ENCODE results near the gene OCA2.

The OCA2 gene

DNA sequence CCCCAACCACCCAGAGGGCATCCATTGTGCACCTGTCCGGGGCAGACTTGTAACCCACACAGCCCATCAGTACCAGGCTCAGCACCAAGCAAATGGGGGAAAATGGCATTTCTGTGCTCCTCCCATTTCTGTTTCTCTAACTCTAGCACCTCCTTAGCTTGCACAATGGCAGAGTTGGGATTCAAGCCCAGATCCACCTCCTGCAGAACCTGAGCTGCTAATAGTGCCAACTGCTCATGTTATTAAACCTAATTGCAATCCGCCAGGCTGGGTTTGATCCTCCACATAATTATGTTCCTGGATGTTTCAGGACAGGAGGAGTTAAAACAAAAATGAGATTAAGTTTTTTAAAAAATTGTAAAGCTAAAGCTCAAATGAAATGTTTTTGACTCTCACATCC is 235.0 kb downstream of the OCA2 start:
- no peaks in the 10 kb centered on the region for H3K9me3 ChIP-seq (replicated peaks; ENCODE audit: insufficient read depth, low read length)
- no peaks in the 10 kb centered on the region for H3K27me3 ChIP-seq (replicated peaks; ENCODE audit: insufficient read depth, low read length)
- no peak overlapping the region for H3K4me2 ChIP-seq (ENCODE audit: low read depth, low read length)
- H3F3A ChIP-seq (ENCODE audit: insufficient read depth, low read length) = no peaks in the 10 kb centered on the region
- H4K20me1 ChIP-seq (ENCODE audit: insufficient read depth, low read length) = no peaks in the 10 kb centered on the region
- no peak overlapping the region for H3K9ac ChIP-seq (ENCODE audit: low read length)
- no peak for TF ChIP-seq EZH2phosphoT487 (IDR thresholded peaks at IDR 0.05; ENCODE audit: low read length)
- no peak for TF ChIP-seq EZH2 (optimal IDR thresholded peaks at IDR 0.05; ENCODE audit: low read depth, low read length)
- no peak for TF ChIP-seq CTCF (IDR thresholded peaks at IDR 0.05; ENCODE audit: low read length)
- H3K79me2 ChIP-seq (ENCODE audit: low read length) = no peaks in the 10 kb centered on the region
- no peaks in the 10 kb centered on the region for H3K4me1 ChIP-seq (ENCODE audit: low read length)
- no peak overlapping the region for H3K27ac ChIP-seq (ENCODE audit: low read length)
- no peaks in the 10 kb centered on the region for H3K9me2 ChIP-seq (replicated peaks; ENCODE audit: insufficient read depth, low read length)
- H3K36me3 ChIP-seq (replicated peaks; ENCODE audit: insufficient read depth, low read length) = no peaks in the 10 kb centered on the region
- H2AFZ ChIP-seq (ENCODE audit: low read length) = no peak overlapping the region
- no peak overlapping the region for H3K4me3 ChIP-seq (ENCODE audit: low read length)
- no peak for DNase-seq

DNA sequence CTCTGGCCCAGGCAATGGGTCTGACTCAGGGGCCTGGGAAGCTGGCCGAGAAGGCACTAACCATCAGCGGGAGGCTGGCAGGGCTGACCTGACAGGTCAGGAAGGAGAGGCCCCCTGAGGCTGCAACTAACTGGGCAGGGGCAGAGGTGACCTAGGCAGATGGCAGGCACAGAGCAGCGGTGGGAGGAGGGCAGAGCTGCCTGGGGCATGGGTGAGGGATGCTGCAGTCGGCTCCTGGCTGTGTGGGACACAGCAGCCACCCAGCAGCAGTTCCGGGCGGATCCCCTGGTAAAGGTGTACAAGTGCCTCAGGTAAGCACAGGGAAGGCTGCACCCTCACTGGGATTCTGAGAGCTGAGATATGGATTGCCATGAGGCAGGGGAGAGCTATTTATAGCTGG is 236.1 kb downstream of the OCA2 start:
- no peak overlapping the region for H3K9ac ChIP-seq (ENCODE audit: low read length)
- no peaks in the 10 kb centered on the region for H3K9me3 ChIP-seq (replicated peaks; ENCODE audit: insufficient read depth, low read length)
- H3K27ac ChIP-seq (ENCODE audit: low read length) = no peak overlapping the region
- H3K4me1 ChIP-seq (ENCODE audit: low read length) = no peaks in the 10 kb centered on the region
- no peaks in the 10 kb centered on the region for H4K20me1 ChIP-seq (ENCODE audit: insufficient read depth, low read length)
- H3K4me3 ChIP-seq (ENCODE audit: low read length) = no peak overlapping the region
- TF ChIP-seq EZH2phosphoT487 (IDR thresholded peaks at IDR 0.05; ENCODE audit: low read length) = no peak
- TF ChIP-seq EZH2 (optimal IDR thresholded peaks at IDR 0.05; ENCODE audit: low read depth, low read length) = no peak
- no peak for TF ChIP-seq CTCF (IDR thresholded peaks at IDR 0.05; ENCODE audit: low read length)
- no peak for DNase-seq
- H3K79me2 ChIP-seq (ENCODE audit: low read length) = no peaks in the 10 kb centered on the region
- H2AFZ ChIP-seq (ENCODE audit: low read length) = no peak overlapping the region
- H3K9me2 ChIP-seq (replicated peaks; ENCODE audit: insufficient read depth, low read length) = no peaks in the 10 kb centered on the region
- no peaks in the 10 kb centered on the region for H3K36me3 ChIP-seq (replicated peaks; ENCODE audit: insufficient read depth, low read length)
- no peaks in the 10 kb centered on the region for H3K27me3 ChIP-seq (replicated peaks; ENCODE audit: insufficient read depth, low read length)
- no peaks in the 10 kb centered on the region for H3F3A ChIP-seq (ENCODE audit: insufficient read depth, low read length)
- no peak overlapping the region for H3K4me2 ChIP-seq (ENCODE audit: low read depth, low read length)

DNA sequence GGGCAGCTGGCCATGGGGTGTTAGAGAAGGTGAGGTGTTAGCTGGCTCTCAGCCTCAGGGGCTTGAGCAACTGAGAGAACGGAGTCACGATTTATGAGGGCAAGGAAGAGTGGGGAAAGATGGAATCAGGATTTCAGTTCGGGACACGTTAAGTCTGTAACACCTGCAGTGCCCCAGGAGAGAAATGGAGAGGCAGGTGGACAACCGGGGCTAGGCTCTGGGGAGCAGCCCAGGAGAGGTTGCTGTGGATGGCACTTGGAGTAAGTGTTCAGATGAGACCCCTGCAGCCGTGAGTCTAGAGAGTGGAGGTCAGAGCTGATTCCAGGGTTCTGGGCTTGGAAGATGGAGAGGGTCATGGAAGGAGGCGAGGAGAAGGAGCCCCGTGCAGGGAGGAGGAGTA is 237.9 kb downstream of the OCA2 start:
- Histone ChIP-seq H3K27me3 (replicated peaks; ENCODE audit: insufficient read depth, low read length) (no peaks in the 10 kb centered on the region), H3K4me1 (ENCODE audit: low read length) (no peaks in the 10 kb centered on the region), H3K4me3 (ENCODE audit: low read length) (no peak overlapping the region), H3K79me2 (ENCODE audit: low read length) (no peaks in the 10 kb centered on the region), H3K9me2 (replicated peaks; ENCODE audit: insufficient read depth, low read length) (no peaks in the 10 kb centered on the region), H3K36me3 (replicated peaks; ENCODE audit: insufficient read depth, low read length) (no peaks in the 10 kb centered on the region), H4K20me1 (ENCODE audit: insufficient read depth, low read length) (no peaks in the 10 kb centered on the region), H3K4me2 (ENCODE audit: low read depth, low read length) (no peak overlapping the region), H3K27ac (ENCODE audit: low read length) (no peak overlapping the region), H3K9me3 (replicated peaks; ENCODE audit: insufficient read depth, low read length) (no peaks in the 10 kb centered on the region), H3K9ac (ENCODE audit: low read length) (no peak overlapping the region), H2AFZ (ENCODE audit: low read length) (no peak overlapping the region), H3F3A (ENCODE audit: insufficient read depth, low read length) (no peaks in the 10 kb centered on the region)
- no peak for DNase-seq
- TF ChIP-seq CTCF (IDR thresholded peaks at IDR 0.05; ENCODE audit: low read length) (no peak), EZH2phosphoT487 (IDR thresholded peaks at IDR 0.05; ENCODE audit: low read length) (no peak), EZH2 (optimal IDR thresholded peaks at IDR 0.05; ENCODE audit: low read depth, low read length) (no peak)
